A549 (cell line): Measurements from ENCODE around the gene POMGNT2. TPM values are rescaled to one million over a fixed set of nuclear protein-coding genes. Genes with fewer than 3 reads are reported as not detected.

Experiments used
- ATAC-seq, 2 experiments: fragments of 200-7000 bp in 1 of 2; fragments of >200 bp in 1 of 2; cut with Nextera tagmentation in 1 of 2; cut with Tn5 transposase in 1 of 2; 3 replicates each; pipeline versions ENCODE4 v1.8.0 to v1.9.1; 2018 to 2020; ENCODE audit warnings: mild to moderate bottlenecking in 1 of 2, moderate library complexity in 1 of 2
- CTCF ChIA-PET: fragments of 300-600 bp; sonication (Branson Sonifier 250); formaldehyde crosslinking; extraction: SDS; loops from one replicate; lab custom pipeline; 2021; ENCODE audit warnings: antibody characterized with exemption, inconsistent platforms; lab: Yijun Ruan, JAX
- POLR2A ChIA-PET: fragments of 350-600 bp; formaldehyde crosslinking; extraction: SDS; loops from one replicate; lab custom pipeline; 2021; ENCODE audit warnings: antibody characterized with exemption, inconsistent platforms; lab: Yijun Ruan, JAX
- DNase-seq, 2 experiments: peaks; one replicate each; pipeline versions ENCODE4 v3.0.0 to v3.0.0-alpha.2; 2011 to 2016; ENCODE audit warnings: low read depth in 1 of 2, low spot score in 1 of 2
- FAIRE-seq: peaks from 2 replicates; lab custom pipeline; 2011; peaks lifted over from hg19 to GRCh38; lab: Jason Lieb, UNC
- H3K27ac ChIP-seq, 2 experiments: fragments of >200 bp; sonication (Bioruptor Twin); formaldehyde crosslinking; 3 replicates each; pipeline ENCODE4 v1.5.1; 2016 to 2017
- H3K4me1 ChIP-seq: fragments of >200 bp; sonication (Bioruptor Twin); formaldehyde crosslinking; 3 replicates; pipeline ENCODE4 v1.6.1; 2016
- H3K4me2 ChIP-seq: fragments of >200 bp; sonication (Bioruptor Twin); formaldehyde crosslinking; 3 replicates; pipeline ENCODE4 v1.6.1; 2016
- H3K4me3 ChIP-seq: fragments of >200 bp; sonication (Bioruptor Twin); formaldehyde crosslinking; 3 replicates; pipeline ENCODE4 v1.5.1; 2016
- H3K9me3 ChIP-seq: fragments of >200 bp; sonication (Bioruptor Twin); formaldehyde crosslinking; 3 replicates; pipeline ENCODE4 v1.6.1; 2016
- ATOH8 ChIP-seq: fragments of 250-450 bp; sonication (Bioruptor Pico); IDR thresholded peaks from 2 replicates; pipeline ENCODE4 v1.5.0; 2020; ENCODE audit warnings: low read depth, mild to moderate bottlenecking, moderate library complexity
- BHLHE40 ChIP-seq: IDR thresholded peaks from 2 replicates; pipeline ENCODE4 v1.6.1; 2012; ENCODE audit warnings: low read depth, low read length, inconsistent platforms
- CBX8 ChIP-seq: fragments of 200-600 bp; sonication (generic); IDR thresholded peaks from 2 replicates; pipeline ENCODE4 v1.6.1; 2016
- EHMT2 ChIP-seq: fragments of 200-600 bp; sonication (generic); IDR thresholded peaks from 2 replicates; pipeline ENCODE4 v1.6.1; 2016; ENCODE audit warnings: antibody characterized with exemption, low read depth, mild to moderate bottlenecking, moderate library complexity
- ELK1 ChIP-seq: fragments of 150-350 bp; IDR thresholded peaks from 2 replicates; pipeline ENCODE4 v1.6.1; 2014; ENCODE audit warnings: low read depth, mild to moderate bottlenecking, low read length
- EP300 ChIP-seq, 2 experiments: fragments of >200 bp; sonication (Bioruptor Twin); formaldehyde crosslinking; IDR thresholded peaks; 2 replicates in 1 of 2; 3 replicates in 1 of 2; pipeline ENCODE4 v1.6.1; 2016 to 2017
- FOXS1 ChIP-seq: fragments of 250-450 bp; sonication (Bioruptor Pico); IDR thresholded peaks from 2 replicates; pipeline ENCODE4 v1.5.0; 2020; ENCODE audit warnings: mild to moderate bottlenecking, moderate library complexity
- HEYL ChIP-seq: fragments of 250-450 bp; sonication (Bioruptor Pico); IDR thresholded peaks from 2 replicates; pipeline ENCODE4 v1.8.0; 2021; ENCODE audit warnings: mild to moderate bottlenecking, moderate library complexity
- JUN ChIP-seq, 2 experiments: fragments of >200 bp; sonication (Bioruptor Twin); formaldehyde crosslinking; IDR thresholded peaks; 2 replicates in 1 of 2; 3 replicates in 1 of 2; pipeline ENCODE4 v1.6.1; 2016 to 2017
- JUNB ChIP-seq: fragments of >200 bp; sonication (Bioruptor Twin); formaldehyde crosslinking; IDR thresholded peaks from 2 replicates; pipeline ENCODE4 v1.6.1; 2016
- KDM1A ChIP-seq: fragments of 200-600 bp; sonication (generic); IDR thresholded peaks from 2 replicates; pipeline ENCODE4 v1.6.1; 2016; ENCODE audit warnings: low read depth, mild to moderate bottlenecking
- MAFK ChIP-seq: fragments of 450-650 bp; IDR thresholded peaks from 2 replicates; pipeline ENCODE4 v1.6.1; 2014; ENCODE audit not compliant: partially characterized antibody
- MAX ChIP-seq: IDR thresholded peaks from 2 replicates; pipeline ENCODE4 v1.6.1; 2012
- MYC ChIP-seq: IDR thresholded peaks from 2 replicates; pipeline ENCODE4 v1.6.1; 2012; ENCODE audit warnings: mild to moderate bottlenecking, inconsistent platforms, low read length, improper control_type of control experiment, borderline replicate concordance
- NPAS2 ChIP-seq: fragments of 250-450 bp; sonication (Bioruptor Pico); IDR thresholded peaks from 2 replicates; pipeline ENCODE4 v1.8.0; 2022; ENCODE audit warnings: mild to moderate bottlenecking, moderate library complexity, borderline replicate concordance
- NR3C1 ChIP-seq: fragments of >200 bp; sonication (Bioruptor Twin); formaldehyde crosslinking; IDR thresholded peaks from 3 replicates; pipeline ENCODE4 v1.6.1; 2017
- PHF8 ChIP-seq: fragments of 200-600 bp; sonication (generic); IDR thresholded peaks from 2 replicates; pipeline ENCODE4 v1.6.1; 2016; ENCODE audit warnings: low read depth, mild to moderate bottlenecking, antibody characterized with exemption, moderate library complexity, borderline replicate concordance
- POLR2AphosphoS2 ChIP-seq: conservative IDR thresholded peaks from 2 replicates; pipeline ENCODE4 v1.6.1; 2012; ENCODE audit warnings: low read length, improper control_type of control experiment, inconsistent platforms
- RCOR1 ChIP-seq: fragments of 150-350 bp; IDR thresholded peaks from 2 replicates; pipeline ENCODE4 v1.6.1; 2014; ENCODE audit warnings: antibody characterized with exemption, low read length, low read depth
- SMC3 ChIP-seq: fragments of >200 bp; sonication (Bioruptor Twin); formaldehyde crosslinking; IDR thresholded peaks from 3 replicates; pipeline ENCODE4 v1.6.1; 2018; ENCODE audit warnings: inconsistent platforms
- SREBF2 ChIP-seq: fragments of 450-650 bp; IDR thresholded peaks from 2 replicates; pipeline ENCODE4 v1.6.1; 2014; ENCODE audit warnings: mild to moderate bottlenecking, moderate library complexity
- ZC3H11A ChIP-seq: fragments of 450-650 bp; IDR thresholded peaks from 2 replicates; pipeline ENCODE4 v1.6.1; 2014; ENCODE audit warnings: antibody characterized with exemption, mild to moderate bottlenecking
- ZFP36 ChIP-seq: fragments of 450-650 bp; IDR thresholded peaks from 2 replicates; pipeline ENCODE4 v1.6.1; 2014; ENCODE audit warnings: borderline replicate concordance; ENCODE audit not compliant: partially characterized antibody
- ZSCAN20 ChIP-seq: fragments of 250-450 bp; sonication (Bioruptor Pico); IDR thresholded peaks from 2 replicates; pipeline ENCODE4 v1.8.0; 2022; ENCODE audit warnings: mild to moderate bottlenecking, moderate library complexity
- WGBS: methylation state at CpG from one replicate; pipeline ENCODE4 v1.1.6; 2017; ENCODE audit errors: missing lambda C conversion rate; 5-methylcytosine and 5-hydroxymethylcytosine counted together
- polyA plus RNA-seq, 4 experiments: library from polyadenylated mRNA; depleted of rRNA in 3 of 4; stranded (reverse); fragments of >200 nt; fragmentation: RNase III in 1 of 4; extraction: RNeasy Plus Mini Kit Qiagen cat#74134 plus additional on column Dnase treatment in 1 of 4; gene quantifications; 2 replicates in 3 of 4; 3 replicates in 1 of 4; pipeline ENCODE4 v1.2.3, GENCODE V29; 2011 to 2017
- TF ChIP-seq, protein P1 (sequence below): fragments of 450-650 bp; IDR thresholded peaks from 2 replicates; pipeline ENCODE4 v1.6.1; 2014; ENCODE audit warnings: antibody characterized with exemption
- TF ChIP-seq, protein P2 (sequence below): IDR thresholded peaks from 2 replicates; pipeline ENCODE4 v1.6.1; 2012

Gene POMGNT2
- polyA plus RNA-seq, 2 of the 4 experiments (the other 2 are of a cell fraction) = 7.9 to 9.6 TPM

GRCh38 chr3:43087249-43087776 is 18.6 kb downstream of the POMGNT2 start:
- no peaks in the 10 kb centered on the region for H3K9me3 ChIP-seq
- H3K4me3 ChIP-seq = no peak overlapping the region
- FAIRE-seq (no peak), DNase-seq (no peak), ATAC-seq (no peak)
- ChIA-PET CTCF (no interaction called here), POLR2A (no interaction called here)
- H3K4me2 ChIP-seq = no peak overlapping the region
- WGBS = 86% methylated on average over 5 of the region's 5 CpGs
- no peak for TF ChIP-seq BHLHE40
- TF ChIP-seq, protein P1, sequence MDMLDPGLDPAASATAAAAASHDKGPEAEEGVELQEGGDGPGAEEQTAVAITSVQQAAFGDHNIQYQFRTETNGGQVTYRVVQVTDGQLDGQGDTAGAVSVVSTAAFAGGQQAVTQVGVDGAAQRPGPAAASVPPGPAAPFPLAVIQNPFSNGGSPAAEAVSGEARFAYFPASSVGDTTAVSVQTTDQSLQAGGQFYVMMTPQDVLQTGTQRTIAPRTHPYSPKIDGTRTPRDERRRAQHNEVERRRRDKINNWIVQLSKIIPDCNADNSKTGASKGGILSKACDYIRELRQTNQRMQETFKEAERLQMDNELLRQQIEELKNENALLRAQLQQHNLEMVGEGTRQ = no peak
- TF ChIP-seq EHMT2 = no peak
- no peak for TF ChIP-seq NPAS2 (CRISPR knock-in tag)
- no peak for TF ChIP-seq FOXS1
- TF ChIP-seq SREBF2 = no peak
- TF ChIP-seq ZC3H11A = no peak
- no peak for TF ChIP-seq JUNB
- no peak for TF ChIP-seq ZSCAN20 (CRISPR knock-in tag)
- TF ChIP-seq EP300 (IDR thresholded peaks at IDR 0.05) = no peak
- no peak overlapping the region for H3K27ac ChIP-seq
- H3K4me1 ChIP-seq = no peaks in the 10 kb centered on the region

- Histone ChIP-seq H3K4me3 (no peak overlapping the region), H3K4me1 (no peaks in the 10 kb centered on the region), H3K4me2 (no peak overlapping the region), H3K27ac (no peak overlapping the region), H3K9me3 (no peaks in the 10 kb centered on the region)
- POLR2A ChIA-PET = no interaction called here
- no peak for DNase-seq
- TF ChIP-seq PHF8 (no peak), CBX8 (no peak), ELK1 (no peak)
- CTCF ChIA-PET = no interaction called here
- FAIRE-seq = no peak
- no peak for ATAC-seq
- WGBS = 82% methylated on average over 6 of the region's 6 CpGs
Measured at GRCh38 chr3:43086460-43087165, 19.3 kb downstream of the POMGNT2 start.

GRCh38 chr3:43082457-43082856 is 23.4 kb downstream of the POMGNT2 start:
- 89% methylated on average over 2 of the region's 2 CpGs for WGBS
- TF ChIP-seq, protein P2, sequence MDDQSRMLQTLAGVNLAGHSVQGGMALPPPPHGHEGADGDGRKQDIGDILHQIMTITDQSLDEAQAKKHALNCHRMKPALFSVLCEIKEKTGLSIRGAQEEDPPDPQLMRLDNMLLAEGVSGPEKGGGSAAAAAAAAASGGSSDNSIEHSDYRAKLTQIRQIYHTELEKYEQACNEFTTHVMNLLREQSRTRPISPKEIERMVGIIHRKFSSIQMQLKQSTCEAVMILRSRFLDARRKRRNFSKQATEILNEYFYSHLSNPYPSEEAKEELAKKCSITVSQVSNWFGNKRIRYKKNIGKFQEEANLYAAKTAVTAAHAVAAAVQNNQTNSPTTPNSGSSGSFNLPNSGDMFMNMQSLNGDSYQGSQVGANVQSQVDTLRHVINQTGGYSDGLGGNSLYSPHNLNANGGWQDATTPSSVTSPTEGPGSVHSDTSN = no peak
- TF ChIP-seq KDM1A (no peak), POLR2AphosphoS2 (no peak)
- Histone ChIP-seq H3K9me3 (no peaks in the 10 kb centered on the region), H3K4me1 (no peaks in the 10 kb centered on the region), H3K4me3 (no peak overlapping the region), H3K27ac (no peak overlapping the region), H3K4me2 (no peak overlapping the region)
- no peak for FAIRE-seq
- no peak for ATAC-seq
- no peak for DNase-seq
- ChIA-PET CTCF (no interaction called here), POLR2A (no interaction called here)

- no peak overlapping the region for H3K4me2 ChIP-seq
- no peak overlapping the region for H3K4me3 ChIP-seq
- H3K4me1 ChIP-seq = no peaks in the 10 kb centered on the region
- ATAC-seq (no peak), DNase-seq (no peak), FAIRE-seq (no peak)
- no peak overlapping the region for H3K27ac ChIP-seq
- H3K9me3 ChIP-seq = no peaks in the 10 kb centered on the region
- 100% methylated on average over 3 of the region's 5 CpGs for WGBS
- ChIA-PET POLR2A (no interaction called here), CTCF (no interaction called here)
- TF ChIP-seq RCOR1 (no peak), NR3C1 (no peak), MAFK (no peak), JUN (IDR thresholded peaks at IDR 0.05) (no peak), SMC3 (no peak), ZFP36 (no peak), HEYL (no peak), MAX (no peak), ATOH8 (no peak), SREBF2 (no peak), MYC (no peak)
Measured at GRCh38 chr3:43081796-43082195, 24.1 kb downstream of the POMGNT2 start.
